HCT116 (cell line): Measurements from ENCODE around the gene PPM1H.

Experiments
- ATF3 ChIP-seq: IDR thresholded peaks from 2 replicates; pipeline ENCODE4 v1.6.1; 2012
- CTCF ChIP-seq, 3 experiments: fragments of 200-600 bp in 1 of 3; sonication (generic) in 1 of 3; IDR thresholded peaks in 2 of 3; conservative IDR thresholded peaks in 1 of 3; 2 replicates each; pipeline ENCODE4 v1.5.1; 2012 to 2017; ENCODE audit warnings: low read depth in 2 of 3, low read length in 2 of 3, antibody characterized with exemption in 1 of 3, borderline replicate concordance in 1 of 3, control low read depth in 1 of 3, mild to moderate bottlenecking in 1 of 3, mixed read lengths in 1 of 3, mixed run types in 1 of 3, moderate library complexity in 1 of 3; ENCODE audit not compliant: insufficient read depth in 1 of 3
- EZH2 ChIP-seq: fragments of 200-600 bp; sonication (generic); IDR thresholded peaks from 2 replicates; pipeline ENCODE4 v1.6.1; 2017; ENCODE audit warnings: antibody characterized with exemption, mixed run types
- EZH2phosphoT487 ChIP-seq: fragments of 200-600 bp; IDR thresholded peaks from 2 replicates; pipeline ENCODE4 v1.6.1; 2018; ENCODE audit warnings: antibody characterized with exemption, borderline replicate concordance
- POLR2A ChIP-seq: IDR thresholded peaks from 2 replicates; pipeline ENCODE4 v1.7.0; 2011; ENCODE audit warnings: borderline replicate concordance; ENCODE audit not compliant: insufficient read depth, insufficient read length; ENCODE audit errors: extremely low read depth
- POLR2AphosphoS5 ChIP-seq: IDR thresholded peaks from 2 replicates; pipeline ENCODE4 v1.6.1; 2011; ENCODE audit warnings: mild to moderate bottlenecking, low read depth, low read length, moderate library complexity
- RAD21 ChIP-seq: IDR thresholded peaks from 2 replicates; pipeline ENCODE4 v1.6.1; 2012; ENCODE audit warnings: low read depth, mild to moderate bottlenecking
- TCF7L2 ChIP-seq: IDR thresholded peaks from 2 replicates; pipeline ENCODE4 v1.7.0; 2011; ENCODE audit warnings: borderline replicate concordance, inconsistent platforms; ENCODE audit not compliant: insufficient read depth, insufficient read length; ENCODE audit errors: extremely low read depth

GRCh38 chr12:62813031-62813829 is 121.7 kb downstream of the PPM1H start:
- TF ChIP-seq CTCF (IDR thresholded peaks at IDR 0.05 in 2 of 3, conservative IDR thresholded peaks at IDR 0.05 in 1 of 3; ENCODE audit: borderline replicate concordance in 1 of 3, insufficient read depth in 1 of 3, low read depth in 2 of 3, low read length in 2 of 3): peak; percentile 54 to 82 (median 75); a peak in 5 of 6 replicates
- TF ChIP-seq ATF3: no peak
- no peak for TF ChIP-seq EZH2
- TF ChIP-seq TCF7L2: no peak
- peak; percentile 76 for TF ChIP-seq RAD21
- TF ChIP-seq POLR2AphosphoS5: no peak
- no peak for TF ChIP-seq EZH2phosphoT487
- no peak for TF ChIP-seq POLR2A
